GM23248 (cell line): Measurements from ENCODE around the gene PLAGL2. TPM values are rescaled to one million over a fixed set of nuclear protein-coding genes. Genes with fewer than 3 reads are reported as not detected.
A peak's percentile ranks its signal among the peaks of the same experiment; 100 is the strongest.

Experiments used
- DNase-seq: peaks from one replicate; pipeline ENCODE4 v3.0.0-alpha.2; 2015
- H2AFZ ChIP-seq: fragments of 200-600 bp; sonication (generic); 2 replicates; pipeline ENCODE4 v1.6.1; 2016; ENCODE audit warnings: antibody characterized with exemption
- H3F3A ChIP-seq: fragments of 200-600 bp; sonication (generic); 2 replicates; pipeline ENCODE4 v1.6.1; 2016; ENCODE audit warnings: mild to moderate bottlenecking, antibody characterized with exemption, mixed run types; ENCODE audit not compliant: insufficient read depth
- H3K27ac ChIP-seq: fragments of 200-600 bp; sonication (generic); 2 replicates; pipeline ENCODE4 v1.5.1; 2016; ENCODE audit warnings: mild to moderate bottlenecking
- H3K27me3 ChIP-seq: fragments of 200-600 bp; sonication (generic); replicated peaks from 2 replicates; pipeline ENCODE4 v1.6.1; 2016; ENCODE audit warnings: mild to moderate bottlenecking; ENCODE audit not compliant: insufficient read depth
- H3K36me3 ChIP-seq: fragments of 200-600 bp; sonication (generic); 2 replicates; pipeline ENCODE4 v1.6.1; 2016; ENCODE audit warnings: low read depth, mild to moderate bottlenecking
- H3K4me1 ChIP-seq: fragments of 200-600 bp; sonication (generic); 2 replicates; pipeline ENCODE4 v1.6.1; 2016; ENCODE audit warnings: mild to moderate bottlenecking; ENCODE audit not compliant: insufficient read depth
- H3K4me2 ChIP-seq: fragments of 200-600 bp; sonication (generic); one replicate; pipeline ENCODE4 v1.6.1; 2016; ENCODE audit warnings: mild to moderate bottlenecking; ENCODE audit not compliant: unreplicated experiment
- H3K4me3 ChIP-seq: fragments of 200-600 bp; sonication (generic); 2 replicates; pipeline ENCODE4 v1.5.1; 2016; ENCODE audit warnings: mild to moderate bottlenecking
- H3K79me2 ChIP-seq: fragments of 200-600 bp; sonication (generic); 2 replicates; pipeline ENCODE4 v1.6.1; 2016; ENCODE audit warnings: mild to moderate bottlenecking; ENCODE audit not compliant: insufficient read depth
- H3K9ac ChIP-seq: fragments of 200-600 bp; sonication (generic); 2 replicates; pipeline ENCODE4 v1.6.1; 2016; ENCODE audit warnings: mild to moderate bottlenecking
- H3K9me2 ChIP-seq: fragments of 200-600 bp; sonication (generic); 2 replicates; pipeline ENCODE4 v1.6.1; 2016; ENCODE audit warnings: mixed run types, mild to moderate bottlenecking, moderate library complexity; ENCODE audit not compliant: insufficient read depth
- H3K9me3 ChIP-seq: fragments of 200-600 bp; sonication (generic); one replicate; pipeline ENCODE4 v1.6.1; 2017; ENCODE audit warnings: low read depth
- H4K20me1 ChIP-seq: fragments of 200-600 bp; sonication (generic); 2 replicates; pipeline ENCODE4 v1.6.0; 2016; ENCODE audit not compliant: insufficient read depth
- EZH2 ChIP-seq: fragments of 200-600 bp; sonication (generic); IDR thresholded peaks from 2 replicates; pipeline ENCODE4 v1.6.1; 2018; ENCODE audit warnings: antibody characterized with exemption, mild to moderate bottlenecking; ENCODE audit not compliant: insufficient read depth, poor library complexity, severe bottlenecking
- EZH2phosphoT487 ChIP-seq: fragments of 200-600 bp; sonication (generic); IDR thresholded peaks from 2 replicates; pipeline ENCODE4 v1.6.1; 2018; ENCODE audit warnings: antibody characterized with exemption, moderate library complexity, mild to moderate bottlenecking, low read depth; ENCODE audit not compliant: insufficient read depth
- WGBS, 2 experiments: methylation state at CpG; one replicate each; pipeline ENCODE4 v1.1.6; 2015 to 2017; ENCODE audit warnings: low lambda C conversion rate in 2 of 2, low coverage in 1 of 2; ENCODE audit errors: missing lambda C conversion rate in 2 of 2; 5-methylcytosine and 5-hydroxymethylcytosine counted together
- in situ Hi-C: fragments of 300-500 bp; cut with MboI; formaldehyde crosslinking; loops from 2 replicates; pipeline ENCODE4 v1.15.0; 2020
- polyA plus RNA-seq: library from polyadenylated mRNA; unstranded; fragments of >200 nt; fragmentation: Nextera tagmentation; extraction: Ambion mirVana; gene quantifications from 2 replicates; pipeline ENCODE4 v1.2.1, GENCODE V29; 2016
- total RNA-seq: library from RNA; depleted of rRNA; stranded (reverse); fragments of >200 nt; shearing (Covaris generic); gene quantifications from 2 replicates; pipeline ENCODE4 v1.2.3, GENCODE V29; 2014

PLAGL2 gene
- total and polyA plus RNA-seq, 2 experiments from 2014 or later: 2.1 to 4.1 TPM

- TF ChIP-seq EZH2phosphoT487 (no peak), EZH2 (no peak)
These were observed 45.2 kb downstream of the PLAGL2 start for GRCh38 chr20:32162351-32162750.

GRCh38 chr20:32160341-32160740 lies 47.2 kb downstream of the PLAGL2 start:
- Histone ChIP-seq H3K4me1 (peaks cover 3% of the 10 kb centered on the region; the same call in 1 of the 2 replicates), H3K27ac (no peak overlapping the region), H3K4me3 (no peak overlapping the region), H4K20me1 (no peaks in the 10 kb centered on the region), H3K27me3 (no peaks in the 10 kb centered on the region), H3K79me2 (no peaks in the 10 kb centered on the region), H3K9ac (no peak overlapping the region), H3K4me2 (no peak overlapping the region), H3F3A (no peaks in the 10 kb centered on the region), H3K9me2 (no peaks in the 10 kb centered on the region), H2AFZ (no peak overlapping the region), H3K9me3 (no peaks in the 10 kb centered on the region), H3K36me3 (peaks cover 29% of the 10 kb centered on the region; the same call in 1 of the 2 replicates)
- in situ Hi-C loops: no loop called here
- 97 to 99% methylated on average over 5 of the region's 5 CpGs for WGBS, 2 experiments
- TF ChIP-seq EZH2phosphoT487 (no peak), EZH2 (no peak)
- no peak for DNase-seq

More at GRCh38 chr20:32162351-32162750, 45.2 kb downstream of the PLAGL2 start:
- in situ Hi-C loops: no loop called here
- no peaks in the 10 kb centered on the region for H3K4me1 ChIP-seq
- H3K36me3 ChIP-seq: peaks cover 33% of the 10 kb centered on the region; the same call in 1 of the 2 replicates
- H3K9me2 ChIP-seq: no peaks in the 10 kb centered on the region
- no peak overlapping the region for H3K9ac ChIP-seq
- H3F3A ChIP-seq: no peaks in the 10 kb centered on the region
- no peaks in the 10 kb centered on the region for H3K9me3 ChIP-seq
- H2AFZ ChIP-seq: no peak overlapping the region
- 96 to 97% methylated on average over 3 of the region's 3 CpGs for WGBS, 2 experiments
- DNase-seq: no peak
- no peak overlapping the region for H3K4me3 ChIP-seq
- H3K79me2 ChIP-seq: no peaks in the 10 kb centered on the region
- no peaks in the 10 kb centered on the region for H3K27me3 ChIP-seq
- H3K4me2 ChIP-seq: no peak overlapping the region
- H4K20me1 ChIP-seq: no peaks in the 10 kb centered on the region
- H3K27ac ChIP-seq: no peak overlapping the region

- in situ Hi-C loops: no loop called here
- no peak overlapping the region for H3K4me3 ChIP-seq
- H3K36me3 ChIP-seq: peaks cover 29% of the 10 kb centered on the region; the same call in 1 of the 2 replicates
These were observed 47.7 kb downstream of the PLAGL2 start for GRCh38 chr20:32159766-32160221.

GRCh38 chr20:32158943-32159660 lies 48.4 kb downstream of the PLAGL2 start:
- Histone ChIP-seq H3K4me3 (no peak overlapping the region), H3F3A (no peaks in the 10 kb centered on the region), H3K79me2 (no peaks in the 10 kb centered on the region), H3K27me3 (no peaks in the 10 kb centered on the region), H3K4me2 (no peak overlapping the region), H3K9ac (no peak overlapping the region), H3K36me3 (peaks cover 29% of the 10 kb centered on the region; the same call in 1 of the 2 replicates), H3K9me2 (no peaks in the 10 kb centered on the region), H2AFZ (no peak overlapping the region), H4K20me1 (no peaks in the 10 kb centered on the region), H3K9me3 (no peaks in the 10 kb centered on the region), H3K4me1 (peaks cover 8% of the 10 kb centered on the region; the same call in 1 of the 2 replicates), H3K27ac (no peak overlapping the region)
- in situ Hi-C loops: no loop called here
- 90 to 94% methylated on average over 4 of the region's 4 CpGs for WGBS, 2 experiments
- no peak for TF ChIP-seq EZH2phosphoT487
- no peak for TF ChIP-seq EZH2
- peak; percentile 7 for DNase-seq

More at GRCh38 chr20:32159766-32160221, 47.7 kb downstream of the PLAGL2 start:
- Histone ChIP-seq H3K4me1 (peaks cover 8% of the 10 kb centered on the region; the same call in 1 of the 2 replicates), H2AFZ (no peak overlapping the region), H4K20me1 (no peaks in the 10 kb centered on the region), H3K27me3 (no peaks in the 10 kb centered on the region), H3K9me3 (no peaks in the 10 kb centered on the region), H3K79me2 (no peaks in the 10 kb centered on the region), H3K27ac (no peak overlapping the region), H3K9me2 (no peaks in the 10 kb centered on the region), H3K4me2 (no peak overlapping the region), H3F3A (no peaks in the 10 kb centered on the region), H3K9ac (no peak overlapping the region)
- DNase-seq: no peak
- 84 to 94% methylated on average over 5 of the region's 5 CpGs for whole genome bisulfite sequencing, 2 experiments
- TF ChIP-seq EZH2phosphoT487 (no peak), EZH2 (no peak)
